PC-3 (cell line): ENCODE data around the gene MFN2. TPM values are rescaled to one million over a fixed set of nuclear protein-coding genes. Genes with fewer than 3 reads are reported as not detected.

Source experiments
- ATAC-seq: fragments of 200-7000 bp; cut with Tn5 transposase; 2 replicates; pipeline ENCODE4 v1.9.1; 2020; ENCODE audit warnings: mild to moderate bottlenecking, moderate library complexity
- BruUV-seq: library from RNA; stranded (reverse); fragments of 400-500 nt; replicated peaks from 2 replicates; lab custom pipeline; 2021; lab: Mats Ljungman, UMichigan
- CTCF ChIA-PET: fragments of 300-600 bp; sonication (Branson Sonifier 250); formaldehyde crosslinking; loops from one replicate; lab custom pipeline; 2022; ENCODE audit warnings: antibody characterized with exemption; lab: Charles Lee
- POLR2A ChIA-PET: fragments of 300-600 bp; sonication (Branson Sonifier 250); formaldehyde crosslinking; loops from one replicate; lab custom pipeline; 2022; ENCODE audit warnings: antibody characterized with exemption; ENCODE audit not compliant: unreplicated experiment; lab: Charles Lee
- DNase-seq: peaks from one replicate; pipeline ENCODE4 v3.0.0-alpha.2; 2015
- H2AFZ ChIP-seq: fragments of 300-600 bp; sonication (generic); 2 replicates; pipeline ENCODE4 v1.6.0; 2016; ENCODE audit warnings: antibody characterized with exemption, low read length
- H3F3A ChIP-seq: fragments of 300-600 bp; sonication (generic); one replicate; pipeline ENCODE4 v1.6.0; 2017; ENCODE audit warnings: antibody characterized with exemption, low read length, control low read depth, mild to moderate bottlenecking; ENCODE audit not compliant: unreplicated experiment
- H3K27ac ChIP-seq: fragments of 300-600 bp; sonication (generic); 2 replicates; pipeline ENCODE4 v1.5.1; 2016; ENCODE audit warnings: mild to moderate bottlenecking, low read length
- H3K27me3 ChIP-seq: fragments of 300-600 bp; sonication (generic); 2 replicates; pipeline ENCODE4 v1.6.1; 2016; ENCODE audit warnings: low read length, mixed read lengths
- H3K36me3 ChIP-seq: fragments of 300-600 bp; sonication (generic); 2 replicates; pipeline ENCODE4 v1.6.1; 2016; ENCODE audit warnings: low read depth, mixed run types, low read length, mixed read lengths
- H3K4me1 ChIP-seq: fragments of 300-600 bp; sonication (generic); 2 replicates; pipeline ENCODE4 v1.5.1; 2016; ENCODE audit warnings: low read length; ENCODE audit not compliant: insufficient read depth
- H3K4me2 ChIP-seq: fragments of 300-600 bp; sonication (generic); 2 replicates; pipeline ENCODE4 v1.6.0; 2016; ENCODE audit warnings: low read length
- H3K4me3 ChIP-seq: fragments of 300-600 bp; sonication (generic); 2 replicates; pipeline ENCODE4 v1.5.1; 2016; ENCODE audit warnings: mild to moderate bottlenecking, low read length, mixed read lengths
- H3K79me2 ChIP-seq: fragments of 300-600 bp; sonication (generic); 2 replicates; pipeline ENCODE4 v1.6.1; 2017; ENCODE audit warnings: low read length, mixed read lengths
- H3K9ac ChIP-seq: fragments of 300-600 bp; sonication (generic); 2 replicates; pipeline ENCODE4 v1.6.0; 2016; ENCODE audit warnings: mild to moderate bottlenecking, low read length
- H3K9me2 ChIP-seq: fragments of 300-600 bp; sonication (generic); replicated peaks from 2 replicates; pipeline ENCODE4 v1.6.1; 2016; ENCODE audit warnings: mixed run types, low read length, mixed read lengths
- H3K9me3 ChIP-seq: fragments of 300-600 bp; sonication (generic); 2 replicates; pipeline ENCODE4 v1.6.1; 2016; ENCODE audit warnings: low read length, mixed read lengths
- H4K20me1 ChIP-seq: fragments of 300-600 bp; sonication (generic); 2 replicates; pipeline ENCODE4 v1.6.1; 2016; ENCODE audit warnings: low read length, mixed read lengths
- EZH2 ChIP-seq: fragments of 300-600 bp; sonication (generic); IDR thresholded peaks from one replicate; pipeline ENCODE4 v1.6.1; 2017; ENCODE audit warnings: antibody characterized with exemption, mild to moderate bottlenecking, low read length; ENCODE audit not compliant: unreplicated experiment
- EZH2phosphoT487 ChIP-seq: fragments of 300-600 bp; sonication (generic); IDR thresholded peaks from 2 replicates; pipeline ENCODE4 v1.6.1; 2018; ENCODE audit warnings: mild to moderate bottlenecking, antibody characterized with exemption, low read length, borderline replicate concordance
- intact Hi-C: fragments of 100-400 bp; cut with micrococcal nuclease; formaldehyde crosslinking; loops from 2 replicates; pipeline ENCODE4 v1.9.0; 2023
- total RNA-seq: library from RNA; depleted of rRNA; stranded (reverse); fragments of >200 nt; gene quantifications from 2 replicates; pipeline ENCODE4 v1.2.3, GENCODE V29; 2014
- TF ChIP-seq, protein P1 (sequence below): fragments of 300-600 bp; sonication (generic); conservative IDR thresholded peaks from 2 replicates; pipeline ENCODE4 v1.5.1; 2017; ENCODE audit warnings: antibody characterized with exemption, low read depth, mild to moderate bottlenecking, low read length

The MFN2 gene
- total RNA-seq, 1 experiment from 2014 or later = 97.8 TPM

DNA sequence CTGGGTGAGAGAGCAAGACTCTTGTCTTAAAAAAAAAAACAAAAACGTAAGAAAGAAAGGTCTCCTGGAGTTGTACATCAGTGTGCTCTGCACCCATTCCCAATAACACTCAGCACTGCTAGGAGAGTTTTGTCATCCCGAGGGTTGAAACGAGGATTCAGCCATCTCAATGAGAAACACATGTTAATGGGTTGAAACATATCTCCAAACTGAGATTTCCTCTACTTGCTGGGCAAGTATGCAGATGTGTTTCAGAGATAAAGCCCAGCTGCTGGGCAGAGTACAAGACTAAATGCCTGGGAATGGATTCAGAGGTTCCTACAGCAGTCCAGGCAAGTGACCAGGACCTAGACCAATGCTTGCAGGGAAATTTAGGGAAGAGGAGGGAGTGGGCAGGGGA, 2.6 kb upstream of the MFN2 start:
- intact Hi-C loops = loop anchor here (5.0 kb wide), 1 partner anchor 40 kb away; no protein-coding TSS in a partner anchor
- Histone ChIP-seq H3K36me3 (peaks cover 15% of the 10 kb centered on the region), H3F3A (no peaks in the 10 kb centered on the region), H3K4me3 (no peak overlapping the region), H2AFZ (no peak overlapping the region), H3K4me2 (no peak overlapping the region), H3K4me1 (peaks cover 24% of the 10 kb centered on the region), H3K9ac (no peak overlapping the region), H4K20me1 (peaks cover 8% of the 10 kb centered on the region; the same call in 1 of the 2 replicates), H3K27ac (no peak overlapping the region), H3K9me2 (no peaks in the 10 kb centered on the region), H3K9me3 (no peaks in the 10 kb centered on the region), H3K27me3 (no peaks in the 10 kb centered on the region), H3K79me2 (peaks cover 22% of the 10 kb centered on the region)
- ATAC-seq (no peak), DNase-seq (no peak)
- ChIA-PET POLR2A (interaction anchor here (0.6 to 0.8 kb wide), 2 partner anchors 70 to 672 kb away, joined by 3 to 15 read pairs; no protein-coding TSS in a partner anchor), CTCF (no interaction called here)
- no TSS peak for BruUV-seq
- no peak for TF ChIP-seq EZH2
- no peak for TF ChIP-seq EZH2phosphoT487
- TF ChIP-seq, protein P1, sequence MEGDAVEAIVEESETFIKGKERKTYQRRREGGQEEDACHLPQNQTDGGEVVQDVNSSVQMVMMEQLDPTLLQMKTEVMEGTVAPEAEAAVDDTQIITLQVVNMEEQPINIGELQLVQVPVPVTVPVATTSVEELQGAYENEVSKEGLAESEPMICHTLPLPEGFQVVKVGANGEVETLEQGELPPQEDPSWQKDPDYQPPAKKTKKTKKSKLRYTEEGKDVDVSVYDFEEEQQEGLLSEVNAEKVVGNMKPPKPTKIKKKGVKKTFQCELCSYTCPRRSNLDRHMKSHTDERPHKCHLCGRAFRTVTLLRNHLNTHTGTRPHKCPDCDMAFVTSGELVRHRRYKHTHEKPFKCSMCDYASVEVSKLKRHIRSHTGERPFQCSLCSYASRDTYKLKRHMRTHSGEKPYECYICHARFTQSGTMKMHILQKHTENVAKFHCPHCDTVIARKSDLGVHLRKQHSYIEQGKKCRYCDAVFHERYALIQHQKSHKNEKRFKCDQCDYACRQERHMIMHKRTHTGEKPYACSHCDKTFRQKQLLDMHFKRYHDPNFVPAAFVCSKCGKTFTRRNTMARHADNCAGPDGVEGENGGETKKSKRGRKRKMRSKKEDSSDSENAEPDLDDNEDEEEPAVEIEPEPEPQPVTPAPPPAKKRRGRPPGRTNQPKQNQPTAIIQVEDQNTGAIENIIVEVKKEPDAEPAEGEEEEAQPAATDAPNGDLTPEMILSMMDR = no peak

DNA sequence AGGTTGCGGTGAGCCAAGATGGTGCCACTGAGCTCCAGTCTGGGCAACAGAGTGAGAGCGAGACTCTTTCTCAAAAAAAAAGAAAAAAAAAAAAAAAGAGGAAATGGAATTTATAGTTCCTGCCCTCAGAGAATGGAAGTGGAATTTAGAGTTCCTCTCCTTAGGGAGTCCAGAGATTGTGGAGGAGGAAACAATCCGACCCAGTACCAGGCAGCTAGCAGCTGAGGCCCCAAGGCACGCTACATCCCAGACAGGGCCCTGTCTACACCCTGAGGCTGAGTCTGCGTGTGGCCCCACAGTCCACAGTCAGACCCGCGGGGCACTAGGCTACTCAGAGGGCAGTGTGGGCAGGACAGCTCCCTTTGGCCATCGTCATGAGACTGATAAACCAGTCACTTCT, 1.9 kb upstream of the MFN2 start:
- no peak overlapping the region for H3K4me2 ChIP-seq
- no peak overlapping the region for H3K4me3 ChIP-seq
- intact Hi-C loops = loop anchor here (5.0 kb wide), 1 partner anchor 41 kb away; no protein-coding TSS in a partner anchor
- no peak for TF ChIP-seq EZH2phosphoT487
- no peak for TF ChIP-seq EZH2
- TF ChIP-seq, protein P1 = no peak
- no peak for ATAC-seq
- H3K9me3 ChIP-seq = no peaks in the 10 kb centered on the region
- no peak overlapping the region for H3K9ac ChIP-seq
- POLR2A ChIA-PET = interaction anchor here (0.6 to 3.3 kb wide), 3 partner anchors 69 to 671 kb away, joined by 3 to 34 read pairs (median 15); no protein-coding TSS in a partner anchor
- peaks cover 29% of the 10 kb centered on the region for H3K79me2 ChIP-seq
- no peaks in the 10 kb centered on the region for H3K9me2 ChIP-seq
- H3F3A ChIP-seq = no peaks in the 10 kb centered on the region
- no peak overlapping the region for H3K27ac ChIP-seq
- H3K36me3 ChIP-seq = peaks cover 21% of the 10 kb centered on the region
- no peak for DNase-seq
- peaks cover 13% of the 10 kb centered on the region; the same call in 1 of the 2 replicates for H4K20me1 ChIP-seq
- peaks cover 28% of the 10 kb centered on the region for H3K4me1 ChIP-seq
- no peaks in the 10 kb centered on the region for H3K27me3 ChIP-seq
- no peak overlapping the region for H2AFZ ChIP-seq
- no TSS peak for BruUV-seq
- CTCF ChIA-PET = no interaction called here
